HG02885 (cell line): Measurements from ENCODE around the gene P2RX6.
"Not testable (repeated sequence)": the region's sequence is repeated elsewhere in the genome, so short reads cannot be mapped to it uniquely, and the experiment has no call there.

Experiments used
- ATAC-seq: cut with Tn5 transposase; IDR thresholded peaks from one replicate; pipeline ENCODE4 v1.9.1; 2021; ENCODE audit warnings: mild to moderate bottlenecking; ENCODE audit not compliant: unreplicated experiment, poor library complexity

Gene P2RX6

DNA sequence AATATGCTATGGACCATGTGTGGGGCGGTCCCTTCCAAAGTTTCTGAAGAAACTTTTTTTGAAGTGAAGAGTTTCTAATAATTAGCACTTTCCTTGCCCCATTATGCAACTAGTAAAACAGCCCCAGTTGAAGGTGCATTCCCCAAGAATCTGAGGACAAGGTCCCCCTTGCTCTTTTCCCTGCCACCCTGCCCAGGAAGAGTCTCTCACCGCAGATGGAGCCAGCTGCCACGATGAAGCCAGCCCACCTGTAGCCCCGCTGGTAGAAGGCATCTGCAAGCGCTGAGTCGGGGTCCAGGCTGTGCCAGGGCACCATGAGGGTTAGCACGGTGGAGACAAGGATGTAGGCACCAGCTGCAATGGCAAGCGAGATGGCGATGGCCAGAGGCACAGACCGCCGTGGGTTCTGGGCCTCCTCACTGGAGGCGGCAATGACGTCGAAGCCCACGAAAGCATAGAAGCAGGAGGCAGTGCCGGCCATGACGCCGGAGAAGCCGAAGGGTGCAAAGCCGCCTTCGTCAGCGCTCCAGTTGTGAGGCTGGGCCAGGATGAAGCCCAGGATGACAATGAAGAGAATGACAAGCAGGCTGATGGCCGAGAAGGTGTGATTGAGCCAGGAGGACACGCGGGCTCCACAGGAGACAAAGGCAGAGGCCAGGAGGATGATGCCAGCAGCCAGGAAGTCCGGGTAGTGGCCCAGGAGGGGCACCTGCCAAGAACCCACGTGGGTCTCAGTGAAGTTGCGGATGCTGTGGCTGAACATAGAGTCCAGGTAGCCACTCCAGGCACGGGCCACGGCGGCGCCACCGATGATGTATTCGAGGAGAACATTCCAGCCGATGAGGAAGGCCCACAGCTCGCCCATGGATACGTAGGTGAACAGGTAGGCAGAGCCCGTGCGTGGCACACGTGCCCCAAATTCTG lies 15.9 kb downstream of the P2RX6 start:
- no peak for ATAC-seq

DNA sequence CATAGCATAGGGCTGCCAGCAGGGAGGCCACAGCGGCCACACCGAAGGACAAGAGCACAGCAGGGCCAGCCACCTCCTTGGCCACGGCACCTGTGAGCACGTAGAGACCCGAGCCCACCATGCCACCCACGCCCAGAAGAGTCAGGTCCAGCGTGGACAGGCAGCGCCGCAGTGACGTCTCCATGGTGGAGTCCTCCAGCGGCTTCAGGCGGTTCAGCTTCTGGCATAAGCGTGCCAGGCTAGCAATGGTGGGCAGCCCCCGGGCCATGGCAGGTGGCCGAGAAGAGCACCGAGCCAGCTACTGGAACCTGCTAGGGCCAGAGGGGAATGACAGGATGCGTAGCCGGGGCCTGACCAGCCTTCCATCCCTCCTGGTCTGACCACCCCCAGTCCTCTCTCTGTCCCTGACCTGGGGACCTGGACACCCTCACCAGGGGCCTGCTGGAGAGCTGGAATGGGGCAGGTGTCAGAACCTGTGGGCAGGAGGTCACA lies 16.6 kb downstream of the P2RX6 start:
- no peak for ATAC-seq

GRCh38 chr22:21032037-21032867 lies 17.3 kb downstream of the P2RX6 start, which contains the start of gene SLC7A4:
SLC7A4 (minus strand) TSS chr22:21032561; CDS start chr22:21031812, 749 bp downstream.
- ATAC-seq = no peak

DNA sequence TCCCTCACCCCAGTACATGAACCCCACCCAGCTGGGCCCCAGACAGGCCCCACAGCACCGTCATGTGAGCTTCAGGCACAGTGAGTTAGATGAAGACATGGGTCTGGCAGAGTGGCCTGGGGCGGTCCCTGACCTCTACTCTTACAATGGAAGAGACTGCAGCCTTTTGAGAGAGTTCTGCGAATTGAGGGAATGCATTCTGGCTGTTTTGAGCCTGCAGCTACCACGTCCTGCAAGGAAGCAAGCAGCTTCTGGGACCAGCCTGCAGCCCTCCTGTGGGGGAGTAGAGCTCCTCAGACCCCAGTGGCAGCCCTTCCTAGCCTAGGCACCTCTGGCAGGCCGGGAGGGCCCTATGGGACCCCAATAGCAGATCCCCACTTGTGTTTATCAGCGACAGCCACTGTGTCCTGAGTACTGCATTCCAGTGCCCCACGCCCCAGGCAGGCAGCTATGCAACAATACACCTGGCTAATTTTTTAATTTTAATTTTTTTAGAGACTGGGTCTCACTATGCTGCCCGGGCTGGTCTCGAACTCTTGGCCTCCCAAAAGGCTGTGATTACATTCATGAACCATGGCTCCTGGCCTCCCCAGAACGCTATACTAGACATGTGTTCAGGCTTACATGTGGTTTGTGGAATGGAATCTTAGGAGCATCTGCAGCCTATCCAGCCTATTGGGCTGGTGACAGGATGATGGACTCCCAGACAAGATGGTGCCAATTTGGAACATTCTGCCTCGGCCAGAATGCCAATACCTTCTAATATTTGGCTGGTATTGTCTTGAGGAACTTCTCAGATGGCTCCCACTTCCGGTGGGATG lies 18.1 kb downstream of the P2RX6 start:
- no peak for ATAC-seq

DNA sequence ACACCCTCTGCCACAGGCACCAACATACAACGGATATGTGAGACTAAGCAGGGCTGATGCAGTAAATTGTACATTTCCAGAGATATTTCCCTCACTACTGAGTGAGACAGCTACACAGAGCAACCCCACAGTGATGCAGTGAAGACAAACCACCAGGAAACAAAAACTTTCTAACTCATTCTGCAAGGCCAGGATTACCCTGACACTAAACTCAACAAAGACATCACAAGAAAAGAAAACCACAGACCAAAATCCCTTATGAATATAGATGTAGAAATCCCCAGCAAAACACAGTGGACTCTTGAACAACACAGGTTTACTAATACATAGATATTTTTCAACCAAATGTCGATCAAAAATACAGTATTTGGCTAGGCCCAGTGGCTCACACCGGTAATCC lies 18.9 kb downstream of the P2RX6 start:
- ATAC-seq = no peak

- ATAC-seq = no peak
Observed at GRCh38 chr22:21034989-21035388, 20.0 kb downstream of the P2RX6 start.

DNA sequence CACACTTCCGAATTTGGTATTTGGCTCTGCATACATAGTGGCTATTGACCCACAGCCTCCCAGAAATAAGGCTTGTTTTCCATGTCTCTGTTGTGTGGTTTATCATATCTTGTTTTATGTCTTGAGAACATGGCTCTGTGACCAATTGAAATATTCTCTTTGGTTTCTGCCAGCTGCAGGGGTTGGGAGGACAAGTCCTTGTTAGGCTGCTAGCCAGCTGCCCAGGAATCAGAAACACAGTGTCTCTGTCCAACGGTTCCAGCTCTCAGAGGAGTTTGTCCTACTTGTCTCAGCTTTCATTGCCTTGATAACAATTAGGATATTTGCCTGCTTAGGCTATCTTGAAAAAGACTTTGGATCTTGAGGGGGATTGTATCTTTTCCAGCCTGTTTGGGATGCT lies 23.4 kb downstream of the P2RX6 start:
- ATAC-seq = no peak

DNA sequence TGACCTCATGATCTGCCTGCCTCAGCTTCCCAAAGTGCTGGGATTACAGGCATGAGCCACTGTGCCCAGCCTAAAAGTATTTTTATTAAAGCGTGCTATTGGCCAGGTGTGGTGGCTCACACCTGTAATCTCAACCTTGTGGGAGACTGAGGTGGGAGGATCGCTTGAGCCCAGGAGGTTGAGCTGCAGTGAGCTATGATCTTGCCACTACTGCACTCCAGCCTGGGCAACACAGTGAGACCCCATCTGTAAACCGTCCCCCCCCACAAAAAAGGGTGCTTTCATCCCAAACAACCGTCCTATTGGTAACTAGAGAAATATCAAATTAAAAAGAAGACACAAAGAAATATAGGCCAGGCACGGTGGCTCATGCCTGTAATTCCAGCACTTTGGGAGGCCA lies 24.2 kb downstream of the P2RX6 start:
- ATAC-seq = not testable (repeated sequence)

DNA sequence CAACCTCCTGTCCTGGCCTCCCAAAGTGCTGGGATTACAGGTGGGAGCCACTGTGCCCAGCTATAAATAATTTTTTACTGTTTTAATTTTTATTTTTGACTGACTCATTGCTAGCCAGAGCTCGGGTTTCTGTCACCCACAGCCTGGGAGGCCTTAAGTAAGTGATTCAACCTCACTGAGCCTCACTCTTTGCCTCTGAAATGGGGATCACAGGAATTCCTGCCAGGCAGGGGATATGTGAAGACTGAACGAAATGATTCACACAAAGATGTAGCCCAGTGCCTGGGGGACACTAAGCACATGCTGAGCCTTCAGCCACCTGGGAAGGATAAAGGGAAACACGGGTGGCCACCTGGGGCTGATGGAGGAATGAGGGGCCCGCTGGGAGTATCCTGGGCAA lies 27.0 kb downstream of the P2RX6 start:
- ATAC-seq = no peak

- ATAC-seq = no peak
Observed at GRCh38 chr22:21042978-21043859, 28.3 kb downstream of the P2RX6 start.

GRCh38 chr22:21043860-21044535 lies 29.0 kb downstream of the P2RX6 start:
- ATAC-seq = no peak

- no peak for ATAC-seq
Observed at GRCh38 chr22:21044931-21045584, 30.1 kb downstream of the P2RX6 start.

- ATAC-seq = peak; percentile 84
Observed at GRCh38 chr22:21045585-21046294, 30.8 kb downstream of the P2RX6 start, which contains the start of gene LRRC74B. LRRC74B (plus strand) TSS chr22:21045946; CDS start chr22:21045987, 41 bp downstream.

- ATAC-seq = no peak
Observed at GRCh38 chr22:21047035-21047661, 32.2 kb downstream of the P2RX6 start.

GRCh38 chr22:21047730-21048129 lies 32.8 kb downstream of the P2RX6 start:
- no peak for ATAC-seq

DNA sequence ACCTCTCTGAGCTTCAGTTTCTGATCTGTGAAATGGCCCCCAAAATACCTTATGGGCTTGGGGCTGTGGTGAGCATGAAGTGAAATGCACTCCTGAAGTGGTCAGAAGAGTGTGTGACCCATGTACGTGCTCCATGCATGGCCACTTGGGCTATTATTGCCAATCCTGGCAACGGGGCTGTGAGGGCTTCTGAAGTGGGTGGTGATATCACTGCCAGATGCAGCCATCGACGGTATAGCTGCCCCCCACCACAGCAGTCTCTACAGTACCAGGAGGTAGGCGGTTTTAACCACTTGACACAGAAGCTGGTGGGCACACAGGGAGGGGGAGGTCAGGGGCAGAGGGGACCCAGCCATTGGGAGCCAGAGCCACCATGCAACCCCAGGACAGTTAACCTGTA lies 33.5 kb downstream of the P2RX6 start:
- ATAC-seq = not testable (repeated sequence)

- ATAC-seq = not testable (repeated sequence)
Observed at GRCh38 chr22:21048965-21049364, 34.0 kb downstream of the P2RX6 start.
